ENCODE measurements around the gene UFD1. TPM values are rescaled to one million over a fixed set of nuclear protein-coding genes. Genes with fewer than 3 reads are reported as not detected.
A peak's percentile ranks its signal among the peaks of the same experiment; 100 is the strongest.
"Not testable (repeated sequence)": the region's sequence is repeated elsewhere in the genome, so short reads cannot be mapped to it uniquely, and the experiment has no call there.

Gene UFD1
- total RNA-seq, 1 experiment from 2014 or later = 62.3 TPM

- CTCF ChIA-PET = no interaction called here
- intact Hi-C loops (cut with micrococcal nuclease) = loop anchor here (1.0 to 5.0 kb wide), 2 partner anchors 15 to 270 kb away; partner anchors contain the start of genes MRPL40 and SLC25A1
- Mint-ChIP-seq H3K9me3 (ENCODE audit: unreplicated experiment) (no peaks in the 10 kb centered on the region), H3K27me3 (ENCODE audit: insufficient read depth, unreplicated experiment) (no peaks in the 10 kb centered on the region), H3K4me1 (ENCODE audit: insufficient read depth, unreplicated experiment) (peaks cover 16% of the 10 kb centered on the region), H3K4me3 (ENCODE audit: unreplicated experiment) (peak within 1 kb of the TSS; percentile 73), H3K27ac (ENCODE audit: low read depth, unreplicated experiment) (peak within 1 kb of the TSS; percentile 9), H3K36me3 (ENCODE audit: insufficient read depth, unreplicated experiment) (peaks cover 31% of the 10 kb centered on the region)
- BruUV-seq (replicated peaks) = no TSS peak
- TF ChIP-seq, protein P1, sequence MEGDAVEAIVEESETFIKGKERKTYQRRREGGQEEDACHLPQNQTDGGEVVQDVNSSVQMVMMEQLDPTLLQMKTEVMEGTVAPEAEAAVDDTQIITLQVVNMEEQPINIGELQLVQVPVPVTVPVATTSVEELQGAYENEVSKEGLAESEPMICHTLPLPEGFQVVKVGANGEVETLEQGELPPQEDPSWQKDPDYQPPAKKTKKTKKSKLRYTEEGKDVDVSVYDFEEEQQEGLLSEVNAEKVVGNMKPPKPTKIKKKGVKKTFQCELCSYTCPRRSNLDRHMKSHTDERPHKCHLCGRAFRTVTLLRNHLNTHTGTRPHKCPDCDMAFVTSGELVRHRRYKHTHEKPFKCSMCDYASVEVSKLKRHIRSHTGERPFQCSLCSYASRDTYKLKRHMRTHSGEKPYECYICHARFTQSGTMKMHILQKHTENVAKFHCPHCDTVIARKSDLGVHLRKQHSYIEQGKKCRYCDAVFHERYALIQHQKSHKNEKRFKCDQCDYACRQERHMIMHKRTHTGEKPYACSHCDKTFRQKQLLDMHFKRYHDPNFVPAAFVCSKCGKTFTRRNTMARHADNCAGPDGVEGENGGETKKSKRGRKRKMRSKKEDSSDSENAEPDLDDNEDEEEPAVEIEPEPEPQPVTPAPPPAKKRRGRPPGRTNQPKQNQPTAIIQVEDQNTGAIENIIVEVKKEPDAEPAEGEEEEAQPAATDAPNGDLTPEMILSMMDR (IDR thresholded peaks at IDR 0.05; ENCODE audit: unreplicated experiment) = no peak
- POLR2A ChIA-PET = interaction anchor here (0.5 to 7.6 kb wide), 17 partner anchors 8 to 1435 kb away, joined by 3 to 127 read pairs (median 4); partner anchors contain the start of genes CDC45, CLTCL1, HIRA and MRPL40
- DNase-seq (ENCODE audit: unreplicated experiment) = peak; percentile 93
These were observed 31.5 kb downstream of the UFD1 start, which contains the start of gene C22orf39 for GRCh38 chr22:19447330-19448075. TSS of gene C22orf39 (minus strand) at chr22:19447711. CDS start at chr22:19447688, 23 bp downstream.

DNA sequence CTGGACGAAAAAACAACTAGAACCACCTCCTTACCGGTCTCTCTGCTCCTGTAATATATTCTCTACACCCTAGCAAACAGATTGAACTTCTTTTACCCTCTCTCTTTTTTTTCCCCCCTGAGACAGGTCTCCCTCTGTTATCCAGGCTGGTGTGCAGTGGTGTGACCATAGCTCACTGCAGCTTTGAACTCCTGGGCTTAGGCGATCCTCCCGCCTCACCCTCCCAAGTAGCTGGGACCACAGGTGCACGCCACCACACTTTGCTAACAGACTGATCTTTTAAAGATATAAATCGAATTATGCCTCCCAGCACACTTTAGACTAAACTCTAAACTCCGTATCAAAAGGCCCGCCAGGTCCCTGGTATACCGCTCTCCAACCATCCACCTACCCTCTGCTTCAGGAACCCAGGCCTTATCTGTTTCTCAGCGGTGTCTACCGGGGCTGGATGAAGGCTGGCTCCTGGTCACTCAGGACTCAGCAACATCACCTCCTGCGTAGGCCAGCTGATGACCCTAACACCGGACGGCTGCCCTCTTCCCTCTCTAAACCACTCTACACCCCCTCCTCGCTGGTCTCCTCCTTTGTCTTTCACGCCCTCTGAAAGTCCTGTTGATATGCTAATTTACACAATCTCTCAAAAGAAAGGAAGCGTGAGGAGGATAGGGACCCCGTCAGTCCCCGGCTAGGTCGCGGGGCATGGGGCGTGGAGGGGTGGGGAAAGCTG lies 32.2 kb downstream of the UFD1 start:
- Mint-ChIP-seq H3K4me1 (ENCODE audit: insufficient read depth, unreplicated experiment) (peaks cover 16% of the 10 kb centered on the region), H3K4me3 (ENCODE audit: unreplicated experiment) (peak overlapping the region; percentile 73), H3K27me3 (ENCODE audit: insufficient read depth, unreplicated experiment) (no peaks in the 10 kb centered on the region), H3K27ac (ENCODE audit: low read depth, unreplicated experiment) (peak overlapping the region; percentile 9), H3K9me3 (ENCODE audit: unreplicated experiment) (no peaks in the 10 kb centered on the region), H3K36me3 (ENCODE audit: insufficient read depth, unreplicated experiment) (peaks cover 24% of the 10 kb centered on the region)
- TF ChIP-seq, protein P1 (IDR thresholded peaks at IDR 0.05; ENCODE audit: unreplicated experiment) = no peak
- BruUV-seq (replicated peaks) = no TSS peak
- intact Hi-C loops (cut with micrococcal nuclease) = loop anchor here (1.0 to 5.0 kb wide), 2 partner anchors 14 to 269 kb away; partner anchors contain the start of genes MRPL40 and SLC25A1
- DNase-seq (ENCODE audit: unreplicated experiment) = no peak
- POLR2A ChIA-PET = interaction anchor here (0.6 to 7.6 kb wide), 12 partner anchors 8 to 1434 kb away, joined by 3 to 127 read pairs (median 4); partner anchors contain the start of genes CDC45, CLTCL1, HIRA and MRPL40
- CTCF ChIA-PET = interaction anchor here (0.6 to 1.2 kb wide), 3 partner anchors 9 to 26 kb away, joined by 3 to 6 read pairs (median 5); no protein-coding TSS in a partner anchor

DNA sequence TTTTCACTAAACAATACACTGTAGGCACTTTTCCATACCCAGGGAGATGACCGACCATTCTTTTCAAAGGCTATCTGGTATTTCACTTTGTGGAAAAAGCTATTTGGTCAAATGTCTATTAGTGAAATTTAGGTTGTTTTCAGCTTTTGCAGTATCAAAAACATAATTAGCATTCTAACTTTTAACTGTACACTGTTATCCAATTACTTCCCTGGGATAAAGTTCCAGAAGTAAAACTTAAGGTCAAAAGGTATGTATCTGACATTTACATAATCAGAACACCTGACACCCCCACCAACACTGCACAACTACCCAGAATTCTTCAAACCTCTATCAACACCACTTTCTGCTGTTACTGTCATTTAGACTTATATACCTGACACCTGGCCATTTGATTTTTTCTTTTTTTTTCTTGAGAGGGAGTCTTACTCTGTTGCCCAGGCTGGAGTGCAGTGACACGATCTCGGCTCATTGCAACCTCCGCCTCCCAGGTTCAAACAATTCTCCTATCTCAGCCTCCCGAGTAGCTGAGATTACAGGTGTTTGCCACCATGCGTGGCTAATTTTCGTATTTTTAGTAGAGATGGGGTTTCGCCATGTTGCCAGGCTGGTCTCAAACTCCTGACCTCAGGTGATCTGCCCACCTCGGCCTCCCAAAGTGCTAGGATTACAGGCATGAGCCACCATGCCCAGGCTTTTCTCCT lies 33.6 kb downstream of the UFD1 start:
- intact Hi-C loops (cut with micrococcal nuclease) = loop anchor here (5.0 kb wide), 1 partner anchor 268 kb away; the partner anchor contains the start of gene SLC25A1
- H3K9me3 Mint-ChIP-seq (ENCODE audit: unreplicated experiment); H3K4me3 Mint-ChIP-seq (ENCODE audit: unreplicated experiment); BruUV-seq (replicated peaks); DNase-seq (ENCODE audit: unreplicated experiment); H3K27ac Mint-ChIP-seq (ENCODE audit: low read depth, unreplicated experiment); H3K27me3 Mint-ChIP-seq (ENCODE audit: insufficient read depth, unreplicated experiment): not testable (repeated sequence)
- ChIA-PET POLR2A (interaction anchor here (0.7 to 7.6 kb wide), 5 partner anchors 9 to 264 kb away, joined by 3 to 127 read pairs (median 9); partner anchors contain the start of genes CDC45, CLTCL1, HIRA and MRPL40), CTCF (interaction anchor here (0.7 to 1.3 kb wide), 3 partner anchors 27 to 301 kb away, joined by 3 to 4 read pairs (median 3); partner anchors contain the start of gene ESS2)
- Mint-ChIP-seq H3K36me3 (ENCODE audit: insufficient read depth, unreplicated experiment) (peaks cover 20% of the 10 kb centered on the region), H3K4me1 (ENCODE audit: insufficient read depth, unreplicated experiment) (peaks cover 16% of the 10 kb centered on the region)

GRCh38 chr22:19443544-19444211 lies 35.3 kb downstream of the UFD1 start:
- DNase-seq (ENCODE audit: unreplicated experiment) = no peak
- no TSS peak for BruUV-seq (replicated peaks)
- POLR2A ChIA-PET = interaction anchor here (7.6 kb wide), 1 partner anchor 11 kb away, joined by 127 read pairs; the partner anchor contains the start of genes HIRA and MRPL40
- Mint-ChIP-seq H3K27me3 (ENCODE audit: insufficient read depth, unreplicated experiment) (no peaks in the 10 kb centered on the region), H3K9me3 (ENCODE audit: unreplicated experiment) (no peaks in the 10 kb centered on the region), H3K36me3 (ENCODE audit: insufficient read depth, unreplicated experiment) (peaks cover 32% of the 10 kb centered on the region), H3K27ac (ENCODE audit: low read depth, unreplicated experiment) (no peak overlapping the region), H3K4me3 (ENCODE audit: unreplicated experiment) (no peak overlapping the region), H3K4me1 (ENCODE audit: insufficient read depth, unreplicated experiment) (peaks cover 16% of the 10 kb centered on the region)
- intact Hi-C loops (cut with micrococcal nuclease) = no loop called here
- CTCF ChIA-PET = no interaction called here
- TF ChIP-seq, protein P1 (IDR thresholded peaks at IDR 0.05; ENCODE audit: unreplicated experiment) = no peak
